ENCODE results near the gene RPAIN.
"Not testable (repeated sequence)": the region's sequence is repeated elsewhere in the genome, so short reads cannot be mapped to it uniquely, and the experiment has no call there.

The RPAIN gene

GRCh38 chr17:5429191-5429887, 9.4 kb downstream of the RPAIN start:
- H3K4me3 ChIP-seq (ENCODE audit: low read depth, low read length), result no peak overlapping the region
- TF ChIP-seq, protein P1, sequence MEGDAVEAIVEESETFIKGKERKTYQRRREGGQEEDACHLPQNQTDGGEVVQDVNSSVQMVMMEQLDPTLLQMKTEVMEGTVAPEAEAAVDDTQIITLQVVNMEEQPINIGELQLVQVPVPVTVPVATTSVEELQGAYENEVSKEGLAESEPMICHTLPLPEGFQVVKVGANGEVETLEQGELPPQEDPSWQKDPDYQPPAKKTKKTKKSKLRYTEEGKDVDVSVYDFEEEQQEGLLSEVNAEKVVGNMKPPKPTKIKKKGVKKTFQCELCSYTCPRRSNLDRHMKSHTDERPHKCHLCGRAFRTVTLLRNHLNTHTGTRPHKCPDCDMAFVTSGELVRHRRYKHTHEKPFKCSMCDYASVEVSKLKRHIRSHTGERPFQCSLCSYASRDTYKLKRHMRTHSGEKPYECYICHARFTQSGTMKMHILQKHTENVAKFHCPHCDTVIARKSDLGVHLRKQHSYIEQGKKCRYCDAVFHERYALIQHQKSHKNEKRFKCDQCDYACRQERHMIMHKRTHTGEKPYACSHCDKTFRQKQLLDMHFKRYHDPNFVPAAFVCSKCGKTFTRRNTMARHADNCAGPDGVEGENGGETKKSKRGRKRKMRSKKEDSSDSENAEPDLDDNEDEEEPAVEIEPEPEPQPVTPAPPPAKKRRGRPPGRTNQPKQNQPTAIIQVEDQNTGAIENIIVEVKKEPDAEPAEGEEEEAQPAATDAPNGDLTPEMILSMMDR (IDR thresholded peaks at IDR 0.05; ENCODE audit: low read depth, low read length), result no peak

DNA sequence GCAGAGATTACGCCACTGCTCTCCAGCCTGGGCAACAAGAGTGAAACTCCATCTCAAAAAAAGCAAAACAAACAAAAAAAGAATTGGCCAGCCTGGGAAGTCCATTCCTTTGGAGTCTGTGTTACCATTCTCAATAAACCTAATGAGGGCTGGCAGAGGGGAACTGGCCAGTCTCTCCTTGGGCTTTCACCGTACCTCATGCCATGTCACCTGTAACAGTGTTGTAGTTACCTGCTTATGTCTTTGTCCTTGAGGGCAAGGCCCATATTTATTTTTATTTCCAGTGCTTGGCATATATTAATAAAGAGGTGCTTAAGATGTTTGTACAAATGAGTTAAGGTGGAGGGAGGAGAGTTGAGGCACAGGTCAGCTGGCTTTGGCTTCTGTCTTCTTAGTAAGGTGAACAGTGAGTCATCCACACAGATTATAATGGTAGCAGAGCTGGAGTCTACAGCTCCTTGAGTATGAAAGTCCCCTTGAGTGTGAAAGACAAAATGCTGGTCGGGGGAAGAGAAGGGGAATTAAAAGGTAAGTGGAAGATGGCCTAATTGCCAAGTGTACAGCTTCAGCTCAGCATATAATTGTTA, 10.5 kb downstream of the RPAIN start:
- TF ChIP-seq, protein P1 (IDR thresholded peaks at IDR 0.05; ENCODE audit: low read depth, low read length), result no peak
- no peak overlapping the region for H3K4me3 ChIP-seq (ENCODE audit: low read depth, low read length)

DNA sequence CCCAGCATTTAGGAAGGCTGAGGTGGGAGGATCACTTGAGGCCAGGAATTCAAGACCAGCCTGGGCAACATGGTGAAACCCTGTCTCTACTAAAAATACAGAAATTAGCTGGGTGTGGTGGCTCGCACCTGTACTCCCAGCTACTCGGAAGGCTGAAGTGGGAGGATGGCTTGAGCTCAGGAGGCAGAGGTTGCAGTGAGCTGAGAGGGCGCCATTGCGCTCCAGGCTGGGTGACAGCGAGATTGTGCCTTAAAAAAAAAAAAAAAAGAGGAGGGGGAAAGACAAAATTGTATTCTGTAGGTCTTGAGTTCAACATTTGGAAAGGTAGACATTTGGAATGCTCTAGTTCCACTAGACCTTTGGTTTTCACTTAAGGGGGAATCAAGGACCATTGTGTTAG, 11.3 kb downstream of the RPAIN start:
- not testable (repeated sequence) for H3K4me3 ChIP-seq (ENCODE audit: low read depth, low read length)

DNA sequence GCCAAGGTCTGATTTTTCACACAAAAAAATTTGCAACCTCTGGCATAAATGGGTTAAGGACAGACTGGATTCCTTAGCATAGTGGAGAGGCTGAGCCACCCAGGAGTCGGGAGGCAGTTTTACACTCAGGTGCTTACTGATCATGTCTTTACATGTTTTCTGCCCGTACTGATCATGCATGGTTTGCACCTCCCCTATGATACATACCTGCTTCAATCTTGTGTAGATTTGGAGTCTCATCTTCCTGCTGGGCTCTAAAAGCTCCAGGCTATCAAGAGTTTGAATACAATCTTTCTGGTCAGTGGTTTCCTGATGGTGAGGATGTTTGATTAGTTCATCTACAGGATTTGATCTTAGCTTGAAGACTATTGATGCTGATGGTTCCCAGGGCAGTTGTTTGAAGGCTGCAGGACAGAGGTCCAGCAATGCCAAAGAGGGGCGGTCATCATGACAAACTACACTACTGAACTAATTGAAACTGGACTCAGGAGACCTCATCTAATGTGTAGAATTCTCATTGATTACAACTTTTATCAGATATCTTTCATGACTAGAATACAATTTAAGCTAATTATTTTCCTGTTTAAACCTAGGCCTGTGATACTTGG, 12.1 kb downstream of the RPAIN start:
- no peak overlapping the region for H3K4me3 ChIP-seq (ENCODE audit: low read depth, low read length)
- TF ChIP-seq, protein P1 (IDR thresholded peaks at IDR 0.05; ENCODE audit: low read depth, low read length), result no peak

DNA sequence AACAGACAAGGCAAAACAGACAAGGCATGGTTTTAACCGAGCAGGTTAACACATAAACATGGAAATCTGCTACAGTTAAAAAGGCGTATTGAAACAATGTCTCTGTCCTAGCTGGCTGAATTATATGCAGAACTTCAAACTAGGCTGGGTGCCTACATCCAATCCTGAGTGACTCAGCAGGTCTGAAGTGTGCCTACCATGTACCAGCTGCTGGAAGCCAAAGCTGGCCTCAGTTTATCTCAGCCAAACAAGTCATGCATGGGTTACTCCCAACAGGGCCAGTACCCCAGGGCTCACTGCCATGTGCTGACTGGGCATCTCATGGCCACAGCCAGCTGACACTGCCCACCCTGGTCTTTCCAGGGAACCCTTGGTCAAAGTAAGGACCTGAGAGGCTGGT, 15.0 kb downstream of the RPAIN start:
- TF ChIP-seq, protein P1 (IDR thresholded peaks at IDR 0.05; ENCODE audit: low read depth, low read length), result no peak
- no peak overlapping the region for H3K4me3 ChIP-seq (ENCODE audit: low read depth, low read length)

DNA sequence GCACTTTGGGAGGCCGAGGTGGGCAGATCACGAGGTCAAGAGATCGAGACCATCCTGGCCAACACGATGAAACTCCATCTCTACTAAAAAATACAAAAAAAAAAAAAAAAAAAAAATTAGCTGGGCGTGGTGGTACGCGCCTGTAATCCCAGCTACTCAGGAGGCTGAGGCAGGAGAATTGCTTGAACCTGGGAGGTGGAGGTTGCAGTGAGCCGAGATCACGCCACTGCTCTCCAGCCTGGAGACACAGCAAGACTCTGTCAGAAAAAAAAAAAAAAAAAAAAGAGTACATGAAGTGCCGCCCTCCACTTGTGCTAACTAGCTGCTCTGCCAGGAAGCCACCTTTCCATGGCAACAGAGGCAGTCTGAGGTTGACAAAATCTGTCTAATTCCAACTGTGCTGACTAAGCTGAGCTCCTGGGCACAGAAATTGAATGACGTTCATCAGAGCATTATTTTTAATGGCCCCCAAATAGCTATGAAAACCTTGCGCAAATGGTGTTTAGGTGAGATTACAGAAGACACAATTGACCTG, 15.9 kb downstream of the RPAIN start:
- not testable (repeated sequence) for H3K4me3 ChIP-seq (ENCODE audit: low read depth, low read length)

GRCh38 chr17:5437721-5438317, 17.8 kb downstream of the RPAIN start:
- TF ChIP-seq, protein P1 (IDR thresholded peaks at IDR 0.05; ENCODE audit: low read depth, low read length), result no peak
- H3K4me3 ChIP-seq (ENCODE audit: low read depth, low read length), result peak overlapping the region; percentile 88
